NCI-H187 treated with DMSO at 0.1 percent for 48 hours (cell line): Measurements from ENCODE around the gene CHST11.

ENCODE experiments used
- DNase-seq: peaks from one replicate; lab custom pipeline; 2025; lab: John Stamatoyannopoulos, UW

Gene CHST11

DNA sequence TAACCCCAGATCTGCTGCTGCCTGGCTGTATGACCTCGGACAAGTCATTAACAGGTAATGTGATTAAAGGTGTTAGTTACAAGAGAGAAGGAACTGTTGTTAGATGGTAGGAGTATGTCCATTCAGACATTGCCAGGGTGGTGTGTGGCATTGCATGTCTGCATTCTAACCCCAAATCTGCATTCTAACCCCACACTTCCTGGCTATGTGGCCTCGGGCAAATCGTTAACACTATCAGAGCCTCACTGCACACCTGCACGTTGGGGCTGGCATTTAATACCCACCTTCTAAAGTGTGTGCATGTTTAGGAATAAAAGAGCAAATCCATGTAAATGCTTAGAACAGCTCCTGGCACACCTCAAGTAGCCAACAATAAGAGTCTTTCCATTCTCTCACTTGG, 46.4 kb downstream of the CHST11 start:
- DNase-seq: no peak

DNA sequence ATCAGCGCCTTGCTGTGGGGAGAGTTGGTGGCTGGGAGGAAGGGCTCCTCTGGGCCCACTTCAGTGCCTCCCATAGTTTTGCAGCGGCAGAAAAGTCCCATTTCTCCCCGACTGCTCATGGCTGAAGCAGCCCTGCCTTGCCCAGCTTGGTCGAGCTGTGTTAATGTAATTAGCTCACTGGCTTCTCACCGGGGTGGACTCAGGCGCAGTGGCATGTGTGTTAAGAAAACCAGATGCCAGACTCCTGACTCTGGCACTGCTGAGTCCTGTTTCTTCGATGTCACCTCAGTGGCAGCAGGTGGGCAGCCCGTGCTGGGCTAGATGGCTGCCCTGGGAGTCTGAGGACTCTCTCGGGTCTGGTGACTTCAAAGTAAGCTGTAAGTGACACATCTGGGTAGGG, 47.4 kb downstream of the CHST11 start:
- DNase-seq: no peak

GRCh38 chr12:104505095-104505818, 48.5 kb downstream of the CHST11 start:
- DNase-seq: peak; percentile 27

DNA sequence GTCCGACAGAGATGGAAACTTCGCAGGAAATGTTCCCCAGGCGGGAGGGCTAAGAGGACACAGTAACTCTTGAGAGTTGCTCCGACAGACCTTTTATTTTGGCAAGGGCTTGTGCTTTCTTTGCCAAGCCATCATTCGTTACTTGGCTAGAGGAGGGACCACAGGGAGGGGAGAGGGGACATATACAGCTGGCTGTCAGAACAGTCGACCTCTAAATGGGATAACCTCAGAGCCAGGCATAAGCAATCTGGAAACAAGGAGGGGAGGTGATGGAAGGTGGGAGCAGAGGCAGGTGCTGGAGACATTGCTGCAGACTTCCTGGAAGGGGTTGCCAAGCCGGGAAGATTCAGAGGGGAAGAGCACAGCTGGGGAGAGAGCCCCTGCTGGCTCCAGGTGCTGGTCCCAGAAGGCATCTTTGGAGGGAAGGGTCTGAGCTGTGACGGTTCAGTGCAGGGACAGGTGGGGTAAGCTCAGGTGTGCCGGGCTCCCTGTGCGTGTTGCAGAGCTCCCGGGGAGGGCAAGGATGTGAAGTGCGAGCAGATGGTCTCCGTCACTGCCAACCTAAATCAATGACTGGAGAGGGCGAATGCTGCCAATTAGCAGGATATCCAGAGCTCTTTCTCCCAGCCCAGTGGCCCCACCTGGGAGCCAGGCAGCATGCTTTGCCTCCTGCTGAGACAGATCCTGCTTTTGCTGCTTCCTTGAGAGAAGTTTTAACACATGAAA, 50.1 kb downstream of the CHST11 start:
- peak; percentile 93 for DNase-seq

DNA sequence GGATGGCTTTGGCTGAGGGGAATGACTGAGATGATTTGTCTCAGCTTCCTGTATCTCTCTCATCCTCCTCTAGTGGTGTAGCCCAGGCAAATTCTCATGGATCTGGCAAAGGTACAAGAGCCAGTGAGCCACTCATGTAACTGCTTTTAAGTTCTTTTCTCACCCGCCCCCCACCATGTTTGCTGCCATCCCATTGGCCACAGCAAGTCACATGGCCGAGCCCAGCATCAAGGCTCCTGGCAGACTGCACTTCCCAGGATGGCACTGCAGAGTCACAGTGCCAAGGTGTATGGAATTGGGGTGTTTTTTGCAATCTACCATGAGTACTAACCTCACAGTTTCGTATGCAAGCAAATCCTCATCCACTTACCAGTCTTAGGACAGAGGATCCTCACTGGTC, 50.9 kb downstream of the CHST11 start:
- peak; percentile 28 for DNase-seq

- no peak for DNase-seq
These were observed 52.2 kb downstream of the CHST11 start for GRCh38 chr12:104508752-104509446.

DNA sequence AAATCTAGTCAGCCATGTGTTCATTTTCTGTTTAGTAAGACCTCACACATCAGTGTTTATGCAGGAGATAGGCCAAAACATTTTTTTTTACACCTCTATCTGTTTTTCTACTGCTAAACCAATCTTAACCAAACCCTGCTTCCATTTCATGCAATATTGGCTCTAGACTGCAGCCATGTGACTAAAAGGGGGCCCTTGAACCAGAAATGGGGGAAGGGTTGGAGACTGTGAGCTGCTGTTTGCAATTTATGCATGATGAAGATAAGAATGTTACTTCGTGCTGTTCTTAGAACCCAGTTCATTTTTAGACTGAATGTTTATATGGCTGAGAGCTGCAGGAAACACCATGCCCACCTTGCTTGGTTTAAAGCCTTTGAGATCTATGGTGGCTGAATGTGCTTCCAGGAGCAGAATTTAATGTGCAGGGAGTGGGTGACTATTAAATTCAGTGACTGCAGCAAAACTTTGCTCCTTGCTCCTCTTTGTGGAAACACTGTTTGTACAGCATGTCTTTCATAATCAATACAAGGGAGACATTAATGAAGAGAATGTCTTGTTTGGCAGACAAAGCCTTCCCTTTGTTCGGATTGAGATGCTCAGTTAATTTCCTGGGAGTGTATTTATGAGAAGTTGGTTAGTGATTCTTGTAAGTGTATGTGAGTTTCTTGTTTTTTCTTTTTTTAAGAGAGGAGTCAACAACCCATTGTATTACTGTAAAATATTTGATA, 53.6 kb downstream of the CHST11 start:
- no peak for DNase-seq

- DNase-seq: no peak
These were observed 54.2 kb downstream of the CHST11 start for GRCh38 chr12:104510873-104511440.

DNA sequence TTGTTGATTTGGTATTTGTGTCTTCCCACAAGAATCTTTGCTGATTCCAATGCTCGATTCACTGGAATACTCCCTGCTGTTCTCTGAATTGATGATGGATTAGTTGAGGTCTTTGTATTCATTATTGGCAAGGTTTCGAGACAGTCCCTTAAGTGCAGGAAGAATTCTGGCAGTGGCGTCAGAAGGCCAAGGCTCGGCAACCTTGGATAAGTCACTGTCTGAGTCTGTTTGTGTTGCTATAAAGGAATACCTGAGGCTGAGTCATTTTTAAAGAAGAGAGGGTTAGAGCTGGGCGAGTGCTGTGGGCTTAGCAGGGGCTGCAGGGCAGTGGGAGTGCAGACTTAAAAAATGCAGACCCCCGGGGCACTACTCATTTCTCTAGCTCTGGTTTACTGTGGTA, 56.9 kb downstream of the CHST11 start:
- no peak for DNase-seq

- DNase-seq: no peak
These were observed 57.5 kb downstream of the CHST11 start for GRCh38 chr12:104514092-104514810.

DNA sequence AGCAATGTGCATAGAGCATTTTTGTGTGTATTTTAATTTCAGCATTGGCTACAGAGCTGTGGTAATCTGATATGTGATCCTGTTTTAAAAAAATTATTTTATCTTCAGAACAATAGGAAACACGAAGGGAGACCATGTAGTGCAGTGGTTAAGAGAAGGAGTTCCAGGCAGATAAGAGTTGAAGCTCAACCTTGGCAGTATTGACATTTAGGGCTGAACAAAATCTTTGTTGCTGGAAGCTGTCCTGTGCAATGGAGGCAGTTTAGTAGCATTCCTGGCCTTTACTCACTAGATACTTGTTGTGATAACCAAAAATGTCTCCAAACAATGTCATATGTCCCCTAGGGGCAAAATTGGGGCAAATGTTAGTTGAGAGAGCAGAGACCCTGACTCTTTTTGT, 59.2 kb downstream of the CHST11 start:
- no peak for DNase-seq

DNA sequence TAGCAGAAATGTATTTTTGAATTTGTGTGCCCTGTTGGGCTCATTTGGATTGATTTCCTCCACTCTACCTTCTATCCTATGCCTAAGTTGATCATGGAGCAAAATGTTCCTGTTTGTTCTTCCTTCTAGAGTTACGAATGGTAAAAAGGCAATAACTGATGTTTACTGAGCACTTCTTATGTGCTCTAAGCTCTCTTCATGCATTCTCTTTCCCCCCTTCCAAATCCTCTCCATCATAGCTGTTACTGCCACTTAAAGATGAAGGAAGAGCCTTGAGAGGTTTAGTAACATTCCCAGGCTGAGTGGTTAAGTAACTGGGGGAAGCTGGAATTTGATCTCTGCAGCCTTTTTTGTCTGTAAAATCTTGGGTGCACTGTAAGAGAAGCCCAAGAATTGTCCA, 60.1 kb downstream of the CHST11 start:
- peak; percentile 94 for DNase-seq

GRCh38 chr12:104517880-104518279, 61.1 kb downstream of the CHST11 start:
- DNase-seq: no peak

GRCh38 chr12:104519190-104520019, 62.7 kb downstream of the CHST11 start:
- no peak for DNase-seq

- DNase-seq: no peak
These were observed 63.6 kb downstream of the CHST11 start for GRCh38 chr12:104520242-104520900.

DNA sequence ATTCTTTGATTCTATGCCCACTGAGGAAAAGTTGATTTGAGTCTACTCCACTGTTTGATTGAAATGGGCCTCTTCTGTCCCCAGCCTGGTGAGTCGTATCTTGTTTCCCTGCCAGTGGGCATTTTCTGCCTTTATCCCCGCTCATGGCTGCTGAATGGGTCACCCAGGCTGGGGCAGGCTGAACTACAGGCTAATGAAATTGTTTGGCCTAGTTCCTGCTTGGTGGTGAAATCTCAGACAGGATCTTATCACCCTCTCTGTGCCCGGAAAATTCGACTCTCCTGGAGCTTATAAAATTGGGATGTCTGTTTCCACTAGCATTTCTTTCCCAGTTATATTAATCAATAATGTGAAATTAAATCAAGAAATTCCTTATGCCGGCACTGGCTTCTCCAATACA, 65.0 kb downstream of the CHST11 start:
- no peak for DNase-seq

GRCh38 chr12:104522985-104523722, 66.4 kb downstream of the CHST11 start:
- DNase-seq: no peak

DNA sequence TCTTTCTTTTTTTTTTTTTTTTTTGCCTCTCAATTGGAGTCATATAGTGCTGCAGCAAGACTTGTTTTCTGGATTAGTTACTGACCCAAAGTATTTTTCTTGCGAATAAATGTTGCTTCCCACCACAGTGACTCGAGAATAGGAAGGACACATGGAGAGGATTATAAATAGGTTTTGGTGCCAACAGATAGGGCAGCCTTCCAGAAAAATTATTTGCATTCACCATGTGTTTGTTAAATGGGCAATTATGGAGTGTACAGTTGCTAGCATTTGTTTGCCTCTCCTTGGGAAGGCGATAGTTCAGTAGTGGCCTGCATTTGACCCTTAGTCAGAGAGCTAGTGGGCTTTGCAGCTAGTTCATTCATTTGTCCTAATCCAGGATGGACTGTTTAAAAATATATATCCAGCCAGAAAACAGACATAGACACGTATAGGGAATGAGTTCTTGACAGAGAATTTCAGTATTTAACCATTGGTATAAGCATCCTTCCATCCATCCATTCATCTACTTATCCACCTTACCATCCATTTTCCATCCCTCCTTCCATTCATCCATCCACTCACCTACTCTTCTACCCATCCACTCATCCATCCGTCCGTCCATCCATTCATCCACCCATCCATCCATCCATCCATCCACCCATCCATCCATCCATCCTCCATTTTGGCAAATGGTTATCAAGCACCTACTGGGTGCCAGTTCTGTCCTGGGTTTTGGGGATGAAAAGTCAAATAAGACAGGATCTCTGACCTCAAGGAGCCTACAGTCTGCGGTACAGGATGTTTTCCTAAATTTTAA, 67.5 kb downstream of the CHST11 start:
- no peak for DNase-seq
